HL-60/S4 (cell line): Measurements from ENCODE around the gene GFI1.
"Not testable (repeated sequence)": the region's sequence is repeated elsewhere in the genome, so short reads cannot be mapped to it uniquely, and the experiment has no call there.

Experiments used
- in situ Hi-C: fragments of 300-500 bp; cut with MboI; formaldehyde crosslinking; loops from 2 replicates; pipeline ENCODE4 v1.14.3; 2022; ENCODE audit warnings: low sequenced_read_pairs

Gene GFI1

DNA sequence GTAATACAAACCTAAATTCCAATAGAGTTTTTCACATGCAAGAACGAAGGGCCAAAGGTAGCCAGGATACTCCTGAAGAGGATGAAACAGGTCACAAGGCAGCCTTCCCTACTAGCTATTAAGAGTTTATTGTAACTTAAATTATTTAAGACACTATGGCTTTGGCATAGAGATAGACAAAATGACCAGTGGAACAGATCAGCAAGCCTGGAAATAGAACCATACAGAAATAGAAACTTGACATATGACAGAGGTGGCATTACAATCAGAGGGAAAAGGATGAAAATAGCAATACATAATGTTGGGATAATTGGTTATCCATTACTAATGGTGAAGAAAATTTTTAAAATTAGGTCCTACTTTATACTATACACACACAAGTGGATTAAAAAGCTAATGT lies 16.5 kb downstream of the GFI1 start:
- in situ Hi-C loops: no loop called here

DNA sequence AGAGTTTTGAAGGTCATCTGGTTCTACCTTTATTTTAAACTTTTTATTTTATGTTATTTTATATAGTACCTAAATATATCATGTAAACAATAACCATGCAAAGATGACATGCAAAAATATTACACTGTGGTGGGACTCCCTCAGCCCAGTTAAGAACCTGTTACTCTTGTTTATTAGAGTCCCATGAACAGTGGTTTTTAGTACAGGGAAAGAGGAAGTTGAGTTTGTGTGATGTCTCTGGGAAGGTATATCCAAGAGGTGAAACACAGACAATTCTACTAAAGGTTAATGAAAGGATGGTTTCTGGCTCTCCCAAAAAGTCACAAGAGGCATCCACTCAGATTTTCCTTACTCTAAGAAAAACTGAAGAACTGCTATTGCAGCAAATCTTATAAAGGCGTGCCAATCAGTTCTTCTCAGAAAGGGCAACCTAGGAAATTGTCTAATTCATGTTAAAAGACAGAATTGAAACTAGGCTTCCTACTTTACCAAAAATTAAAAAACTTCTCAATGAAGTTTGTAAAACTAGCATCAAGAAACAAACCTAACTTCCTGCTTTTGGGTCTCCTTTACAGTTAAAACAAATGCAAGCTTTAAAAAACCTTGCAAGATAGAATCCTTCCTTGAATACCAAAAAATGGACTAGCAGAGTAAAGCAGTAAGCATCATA lies 19.9 kb downstream of the GFI1 start:
- in situ Hi-C loops: loop anchor here (10.0 kb wide), 1 partner anchor 152 kb away; no protein-coding TSS in a partner anchor

DNA sequence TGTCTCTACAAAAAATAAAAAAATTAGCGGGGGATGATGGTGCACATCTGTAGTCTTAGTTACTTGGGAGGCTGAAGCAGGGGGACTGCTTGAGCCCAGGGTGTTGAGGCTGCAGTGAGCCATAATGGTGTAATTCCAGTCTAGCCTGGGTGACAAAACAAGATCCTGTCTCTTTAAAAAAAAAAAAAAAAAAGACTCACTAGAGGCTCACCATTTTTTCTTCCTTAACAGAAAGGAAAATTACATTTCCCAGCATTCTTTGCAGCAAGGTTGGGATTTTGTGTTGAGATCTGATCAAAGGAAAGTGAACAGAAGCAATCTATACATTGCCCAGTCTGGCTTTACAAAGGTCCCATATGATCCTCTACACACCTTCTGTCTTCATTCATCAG lies 21.5 kb downstream of the GFI1 start:
- in situ Hi-C loops: loop anchor here (10.0 kb wide), 1 partner anchor 150 kb away; no protein-coding TSS in a partner anchor

DNA sequence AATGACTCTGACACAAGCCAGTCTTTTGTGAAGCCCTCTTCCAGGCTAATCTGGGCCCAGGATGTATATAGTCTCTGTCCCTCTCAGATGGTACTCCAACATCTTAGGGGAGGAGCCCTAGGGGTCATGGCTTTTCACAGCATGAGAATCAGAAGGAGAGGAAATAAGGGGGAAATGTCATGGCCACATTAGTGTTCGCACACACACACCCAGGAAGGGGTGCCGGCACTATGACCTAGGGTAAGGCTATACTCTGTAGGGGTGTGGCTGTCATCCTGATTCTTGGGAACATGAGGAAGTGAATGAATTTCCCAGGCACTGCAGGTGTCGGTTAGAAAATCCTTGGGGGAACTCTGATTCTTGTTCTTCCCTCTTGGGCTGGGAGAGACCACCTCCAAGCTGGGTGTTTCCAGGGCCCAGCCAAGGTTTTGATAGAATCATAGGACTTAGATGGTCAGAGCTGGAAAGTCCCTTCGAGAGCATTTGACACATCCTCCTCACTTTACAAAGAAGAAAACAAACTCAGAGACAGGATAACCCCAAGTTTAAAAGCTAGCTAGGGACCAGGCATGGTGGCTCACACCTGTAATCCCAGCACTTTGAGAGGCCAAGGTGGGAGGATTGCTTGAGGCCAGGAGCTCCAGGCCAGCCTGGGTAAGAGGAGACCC lies 22.0 kb downstream of the GFI1 start:
- in situ Hi-C loops: loop anchor here (10.0 kb wide), 1 partner anchor 150 kb away; no protein-coding TSS in a partner anchor

DNA sequence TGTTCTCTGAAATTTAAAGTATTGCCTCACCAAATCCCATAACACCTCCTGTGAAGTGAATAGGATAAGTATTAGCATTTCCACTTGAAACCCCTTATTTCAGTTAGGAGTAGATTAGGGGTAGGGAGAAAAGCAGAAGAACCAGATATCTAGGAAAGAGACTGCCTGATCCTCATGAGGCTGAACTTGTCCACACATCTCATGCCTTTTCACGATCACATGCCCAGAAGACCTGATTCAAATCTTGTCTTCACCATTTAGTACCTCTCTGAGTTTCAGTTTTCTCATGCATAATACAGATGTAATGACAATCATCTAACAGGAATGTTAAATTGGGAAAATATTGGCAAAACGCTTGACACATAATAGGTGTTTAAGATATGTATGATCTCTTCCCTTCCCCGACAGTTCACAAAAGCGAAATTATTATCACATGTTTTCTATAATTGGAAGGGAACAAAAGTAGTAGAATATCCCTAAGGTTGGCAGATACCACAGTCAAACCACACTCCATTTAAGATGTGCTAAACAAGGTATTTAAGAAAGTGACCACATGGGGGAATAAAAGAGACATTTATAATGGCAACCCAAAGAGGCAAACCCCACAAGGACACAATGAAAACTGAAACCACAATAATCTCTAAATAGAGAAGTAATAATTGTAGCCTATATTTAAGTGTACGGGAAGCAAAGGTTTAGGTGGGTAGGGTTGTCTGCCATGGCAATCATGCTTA lies 25.2 kb downstream of the GFI1 start:
- in situ Hi-C loops: loop anchor here (10.0 kb wide), 1 partner anchor 147 kb away; no protein-coding TSS in a partner anchor

DNA sequence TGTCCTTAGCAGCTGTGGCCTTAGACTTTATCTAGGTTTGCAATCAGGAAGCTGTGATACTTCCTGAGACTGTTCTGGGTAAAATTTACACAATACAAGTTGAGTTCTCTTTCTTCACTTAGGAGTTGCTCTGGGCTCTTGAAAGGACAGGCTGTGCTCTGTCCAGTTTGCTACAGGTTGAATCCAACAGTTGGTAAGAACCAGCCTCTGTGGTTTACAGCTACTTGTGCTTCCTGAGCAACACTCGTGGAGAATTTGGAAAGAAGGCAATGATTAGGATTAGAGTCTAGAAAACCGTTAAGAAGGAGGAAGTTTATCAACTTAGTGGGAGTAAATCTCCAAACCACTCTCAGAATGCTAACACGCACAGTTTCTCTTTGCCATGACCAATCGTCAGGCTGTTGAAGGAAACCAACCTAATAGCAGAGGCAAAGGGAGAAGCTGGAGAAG lies 26.8 kb downstream of the GFI1 start:
- in situ Hi-C loops: loop anchor here (10.0 kb wide), 1 partner anchor 145 kb away; no protein-coding TSS in a partner anchor

DNA sequence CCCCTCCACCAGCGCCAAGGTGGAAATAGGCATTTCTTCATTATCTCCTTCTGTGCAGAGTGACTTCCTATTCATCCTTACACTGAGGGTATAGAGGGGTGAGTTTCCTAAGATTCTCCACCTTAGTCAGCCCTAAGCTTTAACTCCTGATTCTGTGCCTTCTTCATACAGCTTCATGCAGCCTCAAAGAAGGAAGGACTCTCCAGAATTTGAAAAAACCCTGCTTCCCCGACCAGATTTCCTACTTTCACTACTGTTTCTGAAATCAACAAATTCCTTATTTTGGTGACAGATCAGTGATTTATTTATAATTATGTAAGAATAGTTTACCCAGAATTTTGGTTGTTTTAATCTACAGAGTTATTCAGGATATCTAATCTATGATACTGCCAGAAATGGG lies 28.6 kb downstream of the GFI1 start:
- in situ Hi-C loops: no loop called here

DNA sequence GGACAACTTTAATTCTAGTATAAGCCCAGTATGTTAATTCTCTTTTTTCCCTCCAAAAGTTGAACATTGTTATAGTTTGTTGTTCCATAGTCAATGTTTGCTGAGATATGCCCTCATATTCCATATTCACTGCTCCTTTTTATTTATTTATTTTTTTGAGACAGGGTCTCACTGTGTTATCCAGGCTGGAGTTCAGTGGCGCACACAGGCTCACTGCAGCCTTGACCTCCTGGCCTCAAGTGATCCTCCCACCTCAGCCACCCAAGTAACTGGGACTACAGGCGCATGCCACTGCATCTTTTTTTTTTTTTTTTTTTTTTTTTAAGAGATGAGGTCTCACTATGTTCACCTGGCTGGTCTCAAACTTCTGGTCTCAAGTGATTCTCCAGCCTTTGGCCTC lies 38.7 kb downstream of the GFI1 start:
- in situ Hi-C loops: no loop called here

DNA sequence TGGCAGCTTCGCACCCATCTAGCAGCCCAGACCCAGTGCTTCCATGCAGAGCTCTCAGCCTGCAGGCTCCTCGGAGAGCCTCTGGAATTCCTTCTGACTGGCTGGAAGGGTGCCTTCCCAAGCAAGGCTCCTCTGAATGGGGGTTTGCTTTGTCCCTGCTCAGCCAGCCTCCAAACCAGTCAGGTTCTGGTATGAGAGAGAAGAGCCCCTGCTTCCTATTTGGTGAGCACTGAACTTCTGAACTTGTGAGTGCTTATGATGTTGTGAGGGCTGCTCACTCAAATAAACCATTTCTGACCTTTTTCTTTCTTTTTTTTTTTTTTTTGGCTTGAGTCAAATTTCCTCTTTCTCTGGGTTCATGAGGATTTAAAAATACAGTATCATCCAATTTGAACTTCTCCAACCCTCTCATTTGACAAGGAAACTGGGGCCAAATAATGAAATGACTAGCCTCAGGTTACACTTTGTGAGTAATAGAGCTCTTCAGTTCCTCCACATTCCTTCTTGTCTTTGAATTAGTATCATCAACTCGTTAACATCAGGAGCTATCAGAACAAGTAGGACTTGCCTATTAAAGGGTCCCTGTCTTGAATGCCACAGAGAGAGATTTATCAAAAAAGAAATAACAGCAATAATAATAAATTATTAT lies 39.6 kb downstream of the GFI1 start:
- in situ Hi-C loops: no loop called here

DNA sequence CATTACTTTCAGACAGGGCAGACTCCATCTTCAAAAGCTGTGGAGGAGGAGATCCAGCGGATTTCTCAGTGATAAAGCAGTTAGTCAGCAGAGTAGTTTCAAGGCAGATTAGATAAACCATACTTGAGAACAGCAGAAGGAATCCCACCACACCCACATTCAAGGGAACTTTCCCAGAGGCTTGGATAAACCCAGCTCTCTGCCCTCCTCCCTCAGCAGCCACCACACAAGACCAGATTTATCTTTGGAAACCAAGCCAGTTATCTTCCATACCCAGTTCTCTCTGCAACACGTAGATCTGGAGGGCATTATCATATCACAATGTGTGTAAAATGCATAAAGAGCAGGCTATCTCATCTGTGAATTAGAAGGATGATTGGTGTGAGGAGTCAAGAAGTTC lies 40.2 kb downstream of the GFI1 start:
- in situ Hi-C loops: no loop called here

DNA sequence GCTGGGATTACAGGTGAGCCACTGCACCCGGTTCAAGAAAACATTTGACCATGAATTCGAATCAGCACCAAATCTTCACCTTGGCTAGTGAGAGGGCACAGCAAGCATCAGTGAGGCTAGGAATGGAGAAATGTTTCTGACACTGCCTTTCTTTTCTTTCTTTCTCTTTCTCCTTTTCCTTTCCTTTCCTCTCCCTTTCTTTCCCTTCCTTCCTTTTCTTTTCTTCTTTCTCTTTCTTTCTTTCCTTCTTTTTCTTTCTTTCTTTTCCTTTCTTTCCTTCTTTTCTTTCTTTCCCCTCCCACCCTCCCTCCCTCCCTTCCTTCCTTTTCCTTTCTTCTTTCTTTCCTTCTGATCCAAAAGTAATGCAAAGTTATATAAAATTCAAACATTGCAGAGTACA lies 40.9 kb downstream of the GFI1 start:
- in situ Hi-C loops: no loop called here

DNA sequence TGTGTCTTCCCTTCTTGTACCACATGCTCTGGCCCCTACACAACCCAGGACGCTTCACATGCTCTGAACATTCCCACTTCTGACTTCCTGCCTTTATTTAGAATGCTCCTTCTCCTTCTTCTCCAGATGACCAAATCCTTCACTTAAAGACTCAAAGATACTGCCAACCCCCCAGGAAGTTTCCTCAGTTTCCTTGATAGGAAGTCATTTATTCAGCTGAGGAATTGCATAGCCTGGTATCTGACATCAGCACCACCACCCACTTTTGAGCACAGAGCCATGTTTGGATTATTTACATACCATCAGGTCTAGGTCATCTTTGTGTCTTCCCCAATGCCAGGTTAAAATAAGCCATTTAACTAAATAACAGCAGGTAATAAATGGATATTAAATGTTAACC lies 42.4 kb downstream of the GFI1 start:
- in situ Hi-C loops: no loop called here

DNA sequence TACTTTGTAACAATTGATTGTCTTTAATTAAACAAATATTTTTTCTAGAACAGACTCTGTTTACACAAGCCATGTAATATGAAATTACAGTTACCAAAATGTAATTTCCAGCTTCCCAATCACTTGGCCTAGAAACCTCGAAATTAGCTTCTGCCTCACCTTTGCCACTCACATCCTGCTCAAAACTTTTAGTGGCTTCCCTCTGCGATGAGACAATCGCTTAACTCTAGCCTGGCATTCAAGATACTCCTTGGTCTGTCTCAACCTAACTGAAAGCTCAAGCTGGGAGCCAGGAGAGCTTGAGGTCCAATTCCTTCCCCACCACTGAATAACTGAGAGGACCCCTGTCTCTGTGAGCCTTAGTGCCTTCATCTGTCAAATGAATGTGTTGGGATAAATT lies 42.8 kb downstream of the GFI1 start:
- in situ Hi-C loops: no loop called here

DNA sequence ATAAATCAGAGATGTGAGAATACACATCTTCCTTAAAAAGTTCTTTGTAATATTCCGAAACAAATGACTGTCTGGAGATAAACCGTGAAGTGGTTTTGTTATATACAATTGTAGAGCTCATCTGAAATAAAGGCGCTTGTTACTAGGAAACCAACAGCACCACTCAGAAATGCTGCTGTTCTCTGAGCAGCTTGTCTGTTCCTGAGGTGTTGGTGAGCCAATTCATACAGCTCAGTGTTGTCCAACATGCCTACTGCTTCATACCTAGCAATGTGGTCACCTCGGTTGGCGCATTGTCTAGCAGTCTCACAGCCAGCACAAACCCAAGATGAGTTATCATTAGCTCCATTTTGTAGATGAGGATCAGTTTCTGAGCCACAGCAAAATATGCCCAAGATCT lies 44.4 kb downstream of the GFI1 start:
- in situ Hi-C loops: no loop called here

DNA sequence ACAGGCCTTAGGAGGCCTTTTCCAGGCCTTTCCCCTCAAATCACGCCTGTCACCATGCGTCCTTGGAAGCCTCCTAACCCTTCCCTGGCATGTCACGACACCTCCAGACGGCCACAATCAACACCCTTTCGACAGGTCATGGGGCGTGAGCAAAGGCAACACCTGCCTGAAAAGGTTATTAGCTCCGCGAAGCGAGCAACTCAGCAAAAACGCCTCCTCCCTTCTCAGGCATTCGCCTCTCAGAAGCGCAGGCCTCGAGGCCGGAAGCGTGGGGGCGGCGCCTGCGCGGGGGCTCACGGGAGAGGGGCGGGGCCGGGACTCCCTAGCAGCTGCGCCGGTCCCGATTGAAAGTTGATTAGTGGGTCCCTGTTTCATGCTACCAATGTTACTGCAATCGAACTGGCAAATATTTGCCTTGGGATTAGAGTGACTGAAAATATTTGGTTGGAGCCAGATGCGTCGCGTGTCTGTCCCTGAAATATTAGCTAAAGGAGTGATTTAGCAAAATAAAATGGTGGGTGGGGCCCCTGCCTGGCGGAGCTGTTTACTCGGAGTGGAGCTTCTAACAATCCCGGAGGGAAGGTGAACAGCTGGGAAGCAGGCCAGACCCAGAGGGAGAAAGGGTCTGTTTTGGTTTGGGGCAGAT lies 44.9 kb downstream of the GFI1 start:
- in situ Hi-C loops: no loop called here

DNA sequence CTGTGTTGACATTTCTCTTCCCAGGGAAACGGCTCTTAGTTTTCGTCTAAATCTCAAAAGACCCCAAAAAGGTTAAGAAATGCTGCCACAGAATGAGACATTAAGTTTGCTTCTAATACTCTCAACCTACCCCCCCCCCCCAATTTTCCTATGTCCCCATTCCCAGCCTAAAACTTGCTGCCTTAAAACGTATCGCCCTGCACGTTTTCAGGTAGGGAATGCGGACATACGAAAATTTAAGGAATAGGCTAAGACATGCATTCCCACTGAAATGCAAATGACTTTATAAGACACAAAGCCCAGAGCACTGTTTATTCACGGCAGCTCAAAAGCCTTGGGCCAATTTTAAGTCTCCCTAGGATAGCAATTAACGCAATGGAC lies 45.4 kb downstream of the GFI1 start:
- in situ Hi-C loops: no loop called here

DNA sequence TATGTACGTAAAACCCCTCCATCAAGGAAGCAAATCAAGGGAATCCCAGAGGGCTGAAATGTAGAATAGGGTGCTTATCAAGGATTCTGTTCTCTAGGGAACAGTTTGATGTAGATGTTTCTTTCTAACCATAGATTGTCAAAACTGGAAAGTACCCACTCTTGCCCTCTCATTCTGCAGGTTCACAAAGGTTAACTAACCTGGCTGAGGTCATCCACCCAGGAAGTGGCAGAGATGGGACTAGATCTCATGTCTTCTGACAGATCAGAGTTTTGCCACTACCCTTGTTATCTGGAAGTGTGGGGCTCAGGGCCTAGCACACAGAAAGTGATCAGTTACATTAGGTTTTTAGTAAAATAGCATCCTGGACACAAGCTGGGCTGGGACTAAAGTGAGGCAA lies 47.4 kb downstream of the GFI1 start:
- in situ Hi-C loops: no loop called here

DNA sequence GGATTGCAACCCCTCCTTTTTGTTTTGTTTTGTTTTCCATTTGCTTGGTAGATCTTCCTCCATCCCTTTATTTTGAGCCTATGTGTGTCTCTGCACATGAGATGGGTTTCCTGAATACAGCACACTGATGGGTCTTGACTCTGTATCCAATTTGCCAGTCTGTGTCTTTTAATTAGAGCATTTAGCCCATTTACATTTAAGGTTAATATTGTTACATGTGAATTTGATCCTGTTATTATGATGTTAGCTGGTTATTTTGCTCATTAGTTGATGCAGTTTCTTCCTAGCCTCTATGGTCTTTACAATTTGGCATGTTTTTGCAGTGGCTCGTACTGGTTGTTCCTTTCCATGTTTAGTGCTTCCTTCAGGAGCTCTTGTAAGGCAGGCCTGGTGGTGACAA lies 52.2 kb downstream of the GFI1 start:
- in situ Hi-C loops: not testable (repeated sequence)

DNA sequence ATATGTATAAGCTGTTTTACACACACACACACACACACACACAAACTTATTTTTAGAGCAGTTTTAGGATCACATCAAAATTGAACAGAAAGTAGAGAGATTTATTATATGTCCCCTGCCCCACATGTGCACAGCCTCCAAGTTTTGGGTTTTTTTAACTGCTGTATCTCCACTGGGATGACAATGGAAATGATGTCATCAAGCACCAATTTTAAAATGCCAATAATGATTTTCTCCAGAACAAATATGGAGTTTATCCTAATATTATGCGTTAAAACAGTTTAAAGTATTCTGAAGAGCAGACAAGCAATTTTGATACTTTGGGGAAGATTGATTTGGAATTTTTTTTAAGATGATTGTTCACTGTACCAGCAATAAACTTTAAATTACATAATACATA lies 56.7 kb downstream of the GFI1 start:
- in situ Hi-C loops: no loop called here

DNA sequence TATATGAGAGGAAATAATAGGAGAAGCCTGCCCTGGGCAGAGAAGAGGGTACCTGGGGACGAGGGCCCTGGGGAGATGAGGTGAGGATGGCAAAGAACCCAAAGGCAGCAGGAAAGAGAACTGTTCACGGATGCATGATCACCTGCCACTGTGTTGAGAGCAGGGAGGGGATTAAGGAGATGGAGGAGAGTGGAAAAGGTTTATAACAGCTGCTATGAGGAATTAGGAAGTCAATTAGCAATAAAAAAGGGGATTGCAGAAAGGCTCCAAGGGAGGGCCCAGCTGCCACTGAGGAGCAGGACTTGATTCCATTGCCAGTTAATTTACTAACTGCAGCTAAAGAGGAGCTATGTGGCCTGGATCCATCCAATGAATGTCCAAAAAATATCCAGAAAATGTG lies 61.1 kb downstream of the GFI1 start:
- in situ Hi-C loops: no loop called here
